ENCODE results near the gene CRTC1.

CRTC1 gene

DNA sequence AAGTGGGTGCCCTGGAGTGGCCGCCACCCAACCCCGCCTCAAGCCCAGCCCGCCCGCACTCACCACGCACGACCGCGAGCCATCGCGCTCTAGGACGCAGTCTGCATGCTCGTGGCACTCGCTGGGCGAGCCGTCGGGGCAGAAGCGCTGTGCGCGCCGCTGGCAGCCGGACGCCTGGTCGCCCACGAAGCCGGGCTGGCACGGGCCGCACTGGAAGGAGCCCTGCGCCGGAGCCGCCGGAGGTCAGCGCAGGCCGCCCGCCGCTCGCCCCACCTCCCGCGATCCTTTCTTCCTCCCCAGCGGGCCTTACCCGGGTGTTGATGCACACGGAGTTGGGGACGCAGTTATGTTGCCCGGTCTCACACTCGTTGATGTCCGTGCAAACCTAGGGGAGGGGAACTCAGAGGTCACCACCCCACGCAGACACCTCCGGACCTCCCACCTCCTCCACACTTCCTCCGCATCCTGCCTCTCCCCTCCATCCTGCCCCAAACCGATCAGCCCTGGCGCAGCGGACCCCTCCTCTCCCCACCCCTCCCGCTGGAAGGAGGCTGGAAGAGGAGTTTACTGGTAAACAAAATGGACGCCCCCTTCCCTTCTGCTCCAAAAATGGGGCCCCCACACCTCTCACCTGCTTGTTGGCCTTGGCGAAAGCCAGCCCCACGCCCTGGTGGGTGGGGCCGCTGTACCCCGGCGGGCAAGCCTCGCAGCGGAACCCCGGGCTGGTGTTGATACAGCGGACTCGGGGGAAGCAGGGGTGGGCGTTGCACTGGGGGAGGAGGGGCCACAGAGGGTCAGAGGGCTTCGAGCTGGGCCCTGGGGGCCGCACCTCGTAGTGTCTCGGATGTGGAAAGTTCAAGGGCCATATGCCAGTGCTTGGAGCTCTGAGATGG, 105.3 kb downstream of the CRTC1 start:
- DNase-seq, result no peak

- DNase-seq, result no peak
Measured at GRCh38 chr19:18789422-18789869, 106.0 kb downstream of the CRTC1 start.

DNA sequence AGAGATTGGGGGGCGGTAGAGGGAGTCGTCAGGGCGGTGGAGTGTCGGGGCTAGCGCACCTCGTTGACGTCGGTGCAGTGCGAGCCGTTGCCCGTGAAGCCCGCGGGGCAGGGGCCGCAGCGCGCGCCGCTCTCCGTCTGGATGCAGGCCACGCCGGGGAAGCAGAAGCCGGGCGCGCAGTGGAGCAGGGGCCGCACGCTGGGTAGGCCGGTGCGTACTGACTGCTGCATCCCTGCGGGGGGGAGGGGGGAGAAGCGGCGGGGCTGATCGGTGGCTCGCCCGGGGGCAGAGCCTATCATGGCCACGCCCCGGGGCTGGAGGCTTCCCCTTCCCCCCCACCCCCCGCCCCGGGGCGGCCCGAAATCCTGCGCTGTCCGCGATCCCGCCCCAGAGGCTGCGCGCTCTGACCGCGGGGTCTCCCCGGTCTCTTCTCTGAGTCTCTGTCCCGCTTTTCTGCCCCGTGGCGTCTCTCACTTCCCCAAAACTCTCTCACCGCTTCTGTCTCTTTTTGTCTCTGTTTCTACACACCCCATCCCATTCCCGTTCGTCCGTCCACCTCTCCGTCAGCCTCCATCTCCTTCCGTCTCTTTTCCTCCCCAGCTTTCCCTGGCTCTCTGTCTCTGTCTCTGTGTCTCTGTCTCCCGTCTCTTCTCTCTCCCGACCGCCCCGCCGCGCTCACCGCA, 106.5 kb downstream of the CRTC1 start:
- peak; percentile 37 to 56 for DNase-seq

- no peak for DNase-seq
Measured at GRCh38 chr19:18790566-18791314, 107.3 kb downstream of the CRTC1 start, which contains the start of gene COMP. TSS of gene COMP (minus strand) at chr19:18791305. CDS start at chr19:18791269, 36 bp downstream.

DNA sequence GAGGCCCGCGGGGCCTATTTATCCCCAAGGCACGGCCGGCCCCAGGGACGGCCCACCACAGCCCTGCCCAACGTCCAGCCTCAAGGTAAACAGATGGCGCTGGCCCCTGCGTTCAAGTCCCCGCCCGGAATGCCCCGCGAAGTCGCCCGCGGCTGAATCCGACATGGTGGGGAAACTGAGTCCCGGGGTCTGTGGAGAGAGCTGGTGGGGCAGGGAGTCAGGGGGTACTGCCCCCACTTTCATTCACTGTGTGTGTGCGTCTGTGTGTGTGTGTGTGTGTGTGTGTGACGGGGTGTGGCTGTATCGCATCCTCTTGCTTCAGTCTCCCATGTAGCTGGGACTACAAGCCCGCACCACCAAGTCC, 107.8 kb downstream of the CRTC1 start:
- DNase-seq, result no peak

GRCh38 chr19:18792661-18793060, 109.2 kb downstream of the CRTC1 start:
- DNase-seq, result no peak

- no peak for DNase-seq
Measured at GRCh38 chr19:18793144-18794028, 109.9 kb downstream of the CRTC1 start.

DNA sequence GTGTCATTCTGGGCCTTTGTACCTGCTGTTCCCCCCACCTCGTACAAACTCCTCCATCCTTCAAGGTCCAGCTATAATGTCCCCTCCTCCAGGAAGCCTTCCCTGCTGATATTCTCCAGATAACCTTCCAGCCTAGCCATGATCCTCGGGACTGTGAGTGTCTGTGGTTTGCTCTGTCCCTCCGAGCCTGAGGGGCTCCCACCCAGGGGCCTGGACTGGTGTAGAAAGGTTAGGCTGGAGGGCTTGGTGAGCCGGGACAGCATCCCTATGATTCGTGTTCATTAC, 110.5 kb downstream of the CRTC1 start:
- DNase-seq, result no peak

DNA sequence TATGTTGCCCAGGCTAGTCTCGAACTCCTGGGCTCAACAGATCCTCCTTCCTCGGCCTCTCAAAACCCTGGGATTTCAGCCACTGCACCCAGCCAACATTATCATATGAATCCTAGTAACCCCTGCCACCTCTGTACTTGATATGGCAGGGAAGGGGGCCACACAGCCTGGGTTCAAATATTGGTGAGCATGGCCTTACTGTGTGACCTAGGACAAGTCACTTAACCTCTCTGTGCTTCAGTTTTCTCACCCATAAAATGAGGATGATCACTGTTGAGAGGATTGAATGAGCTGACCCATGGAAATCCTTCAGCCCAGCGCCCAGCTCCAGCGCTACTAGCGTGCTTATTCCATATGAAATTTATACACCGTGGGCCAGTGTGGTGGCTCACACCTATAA, 111.2 kb downstream of the CRTC1 start:
- no peak for DNase-seq

DNA sequence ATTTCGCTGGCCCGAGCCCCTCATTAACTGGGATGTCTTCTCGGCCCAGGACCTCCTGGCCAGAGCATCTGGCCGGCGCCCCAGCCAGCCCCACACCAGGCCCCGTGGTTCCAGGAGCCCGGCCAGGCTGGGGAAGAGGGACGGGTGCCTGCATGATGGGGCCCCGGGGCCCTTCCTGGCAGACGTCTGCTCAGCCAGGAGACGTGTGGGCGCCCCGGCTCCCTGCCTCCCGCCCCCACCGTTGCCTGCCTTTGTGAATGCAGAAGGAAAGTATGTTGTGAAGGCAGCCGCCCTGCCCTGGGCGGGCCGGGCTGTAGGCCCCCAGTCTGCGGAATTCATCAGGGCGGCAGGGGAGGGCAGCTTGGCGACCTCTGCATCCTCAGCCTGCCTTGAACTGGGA, 112.1 kb downstream of the CRTC1 start:
- no peak for DNase-seq

- no peak for DNase-seq
Measured at GRCh38 chr19:18796239-18796638, 112.8 kb downstream of the CRTC1 start.

- DNase-seq, result no peak
Measured at GRCh38 chr19:18798384-18799352, 115.2 kb downstream of the CRTC1 start.

DNA sequence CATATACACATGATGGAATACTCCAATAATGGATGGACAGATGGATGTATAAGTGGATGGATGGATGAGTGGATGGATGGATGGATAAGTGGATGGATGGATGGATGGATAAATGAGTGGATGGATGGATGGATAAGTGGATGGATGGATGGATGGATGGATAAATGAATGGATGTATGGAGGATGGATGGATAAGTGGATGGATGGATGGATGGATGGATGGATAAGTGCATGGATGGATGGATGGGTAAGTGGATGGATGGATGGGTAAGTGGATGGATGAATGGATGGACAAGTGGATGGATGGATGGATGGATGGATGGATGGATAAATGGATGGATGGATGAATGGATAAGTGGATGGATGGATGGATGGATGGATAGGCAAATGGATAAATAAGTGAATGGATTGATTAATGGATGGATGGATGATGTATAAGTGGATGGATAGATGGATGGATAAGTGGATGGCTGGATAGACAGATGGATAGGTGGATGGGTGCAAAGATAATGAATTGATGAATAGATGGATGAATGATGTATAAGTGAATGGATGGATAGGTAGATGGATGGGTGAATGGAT, 116.0 kb downstream of the CRTC1 start:
- no peak for DNase-seq

DNA sequence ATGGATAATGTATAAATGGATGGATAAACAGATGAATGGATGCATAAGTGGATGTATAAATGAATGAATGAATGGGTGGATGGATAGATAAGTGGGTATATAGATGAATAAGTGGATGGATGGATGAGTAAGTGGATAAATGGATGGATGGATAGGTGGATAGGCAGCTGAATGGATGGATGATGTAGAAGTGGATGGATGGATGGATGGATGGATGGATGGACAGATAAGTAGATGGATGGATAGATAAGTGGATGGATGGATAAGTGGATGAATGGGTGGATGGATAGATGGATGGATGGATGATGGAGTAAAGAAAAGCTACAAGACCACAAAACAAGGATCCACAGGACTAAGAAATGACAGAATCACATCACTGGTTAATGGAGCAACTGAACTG, 116.6 kb downstream of the CRTC1 start:
- no peak for DNase-seq

- no peak for DNase-seq
Measured at GRCh38 chr19:18800636-18801035, 117.2 kb downstream of the CRTC1 start.

DNA sequence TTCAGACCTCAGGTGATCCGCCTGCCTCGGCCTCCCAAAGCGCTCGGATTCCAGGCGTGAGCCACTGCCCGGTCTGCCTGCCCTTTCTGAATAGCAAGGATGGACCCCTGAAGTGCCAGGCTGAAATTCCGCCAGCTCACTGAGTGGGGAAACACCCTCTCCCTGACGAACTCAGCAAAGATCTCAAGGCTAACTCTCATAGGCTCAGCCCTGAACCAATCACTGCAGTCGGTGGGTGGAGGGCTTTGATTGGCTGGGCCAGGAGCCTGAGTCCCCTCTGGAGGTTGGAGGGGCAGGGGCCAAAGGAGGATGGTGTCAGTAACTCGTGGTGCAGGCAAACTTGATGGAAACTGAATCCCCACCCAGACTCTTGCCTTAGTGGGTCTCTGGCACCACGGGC, 118.9 kb downstream of the CRTC1 start:
- no peak for DNase-seq

DNA sequence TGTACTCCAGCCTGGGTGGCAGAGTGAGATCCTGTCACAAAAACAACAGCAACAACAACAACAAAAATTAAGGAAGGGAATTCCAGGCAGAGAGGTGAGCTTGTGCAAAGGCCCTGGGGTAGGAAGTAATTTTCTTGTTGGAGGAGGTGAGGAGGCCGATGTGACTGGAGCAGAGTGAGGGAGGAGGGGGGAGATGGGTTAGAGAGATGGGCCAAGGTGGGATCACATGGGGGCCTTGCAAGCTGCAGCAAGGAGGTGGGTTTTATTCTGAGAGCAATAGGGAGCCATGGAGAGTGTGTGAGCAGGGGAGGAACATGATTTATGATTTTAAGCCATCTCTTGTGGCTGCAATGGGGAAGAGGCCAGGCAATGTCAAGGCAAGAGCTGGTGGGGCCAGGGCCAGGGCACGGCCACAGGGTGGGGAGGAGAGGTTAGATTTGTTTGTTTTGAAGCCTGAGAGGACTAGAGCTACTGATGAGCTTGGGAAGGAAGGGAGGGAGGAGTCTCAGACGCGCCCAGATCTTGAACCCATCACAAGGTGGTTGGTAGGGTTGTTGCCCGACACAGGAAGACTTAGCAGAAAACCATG, 120.2 kb downstream of the CRTC1 start:
- no peak for DNase-seq

DNA sequence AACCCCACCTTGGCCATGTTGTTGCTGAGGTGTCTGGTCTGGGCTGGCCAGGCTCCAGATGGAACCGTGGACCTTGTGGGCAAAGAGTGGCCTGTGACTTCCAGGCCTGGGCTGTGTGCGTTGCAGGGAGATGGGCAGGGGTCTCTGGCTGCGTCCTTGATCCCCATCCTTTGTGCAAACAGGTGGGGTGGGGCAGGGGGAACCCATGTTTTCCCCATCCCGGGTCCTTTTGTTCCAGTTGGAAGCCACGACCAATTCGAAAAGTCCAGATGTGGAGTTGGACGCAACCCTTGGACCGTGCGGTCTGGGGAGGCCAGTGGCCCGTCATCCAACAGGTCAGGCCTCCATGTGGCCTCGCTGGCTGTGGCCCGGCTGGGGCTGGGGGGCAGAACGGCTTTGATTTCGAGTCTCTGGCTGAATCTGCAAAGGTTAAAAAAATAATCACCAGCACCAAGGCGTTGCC, 120.7 kb downstream of the CRTC1 start:
- no peak for DNase-seq

DNA sequence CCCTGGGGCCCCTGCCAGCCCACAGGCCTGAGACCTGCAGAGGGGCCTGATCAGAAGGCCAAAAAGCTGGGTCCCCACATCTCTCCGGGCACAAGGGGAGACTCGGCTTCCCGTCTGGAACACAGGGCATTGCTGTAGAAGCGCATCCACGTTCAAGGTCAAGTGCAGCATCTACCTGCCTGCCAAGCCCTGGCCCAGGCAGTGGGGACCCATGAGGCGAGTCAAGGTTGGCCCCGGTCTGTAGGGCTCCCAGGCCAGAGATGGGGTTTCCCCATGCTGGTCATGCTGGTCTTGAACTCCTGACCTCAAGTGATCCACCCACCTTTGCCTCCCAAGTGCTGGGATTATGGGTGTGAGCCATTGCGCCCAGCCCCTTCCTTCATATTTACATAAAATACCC, 121.2 kb downstream of the CRTC1 start:
- no peak for DNase-seq

- no peak for DNase-seq
Measured at GRCh38 chr19:18807861-18808331, 124.4 kb downstream of the CRTC1 start.
